Measurements from ENCODE around the gene PRR15L. TPM values are rescaled to one million over a fixed set of nuclear protein-coding genes. Genes with fewer than 3 reads are reported as not detected.

Gene PRR15L
- total and polyA plus RNA-seq, 2 of the 8 experiments (the other 6 are each of a cell fraction or from before 2014, with no cell fraction given) = 0.26 to 1.1 TPM

- TF ChIP-seq HDAC2 (IDR thresholded peaks at IDR 0.05; ENCODE audit: borderline replicate concordance in 1 of 2, low read depth in 2 of 2, low read length in 2 of 2) = no peak
- no peak for TF ChIP-seq SRF (IDR thresholded peaks at IDR 0.05; ENCODE audit: low read depth, low read length)
- no peak for TF ChIP-seq CHD1 (IDR thresholded peaks at IDR 0.05; ENCODE audit: low read depth, low read length)
- no peak for TF ChIP-seq CBX5 (IDR thresholded peaks at IDR 0.05; ENCODE audit: low read depth, low read length)
- TF ChIP-seq EZH2 (IDR thresholded peaks at IDR 0.05; ENCODE audit: low read depth, low read length, severe bottlenecking) = no peak
- TF ChIP-seq PHF8 (conservative IDR thresholded peaks at IDR 0.05; ENCODE audit: low read depth, low read length) = no peak
These were observed 24.5 kb upstream of the PRR15L start (continued) for GRCh38 chr17:47982091-47982617.

Measured in H1 (cell line).